Fibroblast of skin of right biceps (primary cell): ENCODE data around the gene FKTN.

ENCODE experiments used
- DNase-seq: peaks from one replicate; pipeline ENCODE4 v3.0.0-alpha.2; 2013

FKTN gene

DNA sequence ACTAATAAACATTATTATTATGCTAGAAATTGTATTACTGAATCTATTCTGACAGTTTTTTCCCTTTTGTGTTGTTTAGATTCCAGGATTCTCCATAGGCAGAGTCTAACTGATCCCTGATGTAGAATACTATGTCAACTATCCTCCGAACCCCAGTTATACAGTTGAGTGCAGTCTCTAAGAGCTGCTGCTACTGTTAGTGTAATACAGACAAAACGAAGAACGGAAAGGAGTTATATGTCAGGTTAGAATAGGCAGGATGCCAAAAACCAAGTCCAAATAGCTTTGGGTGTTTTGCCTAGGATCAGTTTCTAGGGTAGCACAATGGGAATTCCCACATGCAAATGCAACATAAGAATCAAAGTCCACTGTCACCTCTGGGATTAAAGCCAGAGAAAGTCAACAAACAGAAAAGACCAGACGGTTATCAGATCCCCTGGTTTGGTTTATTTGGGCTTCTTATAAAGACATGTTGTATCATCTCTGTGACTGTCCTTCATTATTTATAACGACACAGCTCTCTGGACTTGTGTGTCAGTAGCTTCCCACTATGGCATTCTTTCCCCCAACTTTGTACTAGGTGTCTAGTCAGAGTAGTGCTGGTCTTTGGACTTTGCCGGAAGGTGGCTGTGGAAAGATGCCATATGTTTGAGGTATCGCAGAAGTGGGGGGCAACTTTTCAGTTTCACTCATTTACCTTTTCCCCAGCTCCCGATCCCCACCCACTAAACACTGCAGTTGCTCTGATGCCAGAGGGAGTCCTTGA is 121.5 kb downstream of the FKTN start:
- DNase-seq = no peak

GRCh38 chr9:105681313-105681712 is 123.4 kb downstream of the FKTN start:
- no peak for DNase-seq

DNA sequence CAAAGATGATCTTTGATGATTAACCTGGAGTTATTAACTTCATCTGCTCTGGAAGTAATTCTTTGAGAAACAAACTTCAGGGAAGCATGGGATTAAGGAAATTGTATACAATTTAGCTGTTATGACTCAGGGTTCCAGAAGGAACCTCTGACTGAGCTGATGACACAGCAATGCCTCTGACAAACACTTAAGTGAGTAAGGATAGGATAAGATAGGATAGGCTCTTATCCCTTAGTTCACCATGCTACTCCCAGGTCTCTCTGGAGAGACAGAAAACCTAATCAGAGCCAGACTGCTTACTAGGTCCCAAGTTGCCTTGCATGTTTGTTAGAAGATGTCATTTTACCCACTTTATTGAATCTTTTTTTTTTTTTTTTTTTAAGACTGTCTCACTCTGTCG is 123.8 kb downstream of the FKTN start:
- DNase-seq = peak; percentile 66

- no peak for DNase-seq
Observed at GRCh38 chr9:105683688-105684275, 125.9 kb downstream of the FKTN start.

DNA sequence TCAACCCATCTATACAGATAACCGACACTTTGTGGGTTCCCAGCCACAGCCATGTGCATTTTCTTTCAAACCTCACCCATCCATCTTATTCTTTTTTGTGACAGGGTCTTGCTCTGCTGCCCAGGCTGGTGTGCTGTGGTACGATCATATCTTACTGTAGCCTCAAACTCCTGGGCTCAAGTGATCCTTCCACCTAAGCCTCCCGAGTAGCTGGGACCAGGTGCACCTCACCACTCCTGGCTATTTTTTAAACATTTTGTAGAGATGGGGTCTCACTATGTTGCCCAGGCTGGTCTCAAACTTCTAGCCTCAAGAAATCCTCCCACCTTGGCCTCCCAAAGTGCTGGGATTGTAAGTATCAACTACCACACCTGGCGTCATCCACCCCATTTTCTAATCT is 129.0 kb downstream of the FKTN start:
- no peak for DNase-seq
